Hepatocyte (in vitro differentiated cells): ENCODE results near the gene SNX17. TPM values are rescaled to one million over a fixed set of nuclear protein-coding genes. Genes with fewer than 3 reads are reported as not detected.
"Not testable (repeated sequence)": the region's sequence is repeated elsewhere in the genome, so short reads cannot be mapped to it uniquely, and the experiment has no call there.

Experiments
- DNase-seq: peaks from one replicate; pipeline ENCODE4 v3.0.0-alpha.2; 2016; ENCODE audit warnings: low spot score
- H2AFZ ChIP-seq: fragments of 200-600 bp; sonication (generic); 2 replicates; pipeline ENCODE4 v1.6.0; 2016; ENCODE audit warnings: antibody characterized with exemption, mild to moderate bottlenecking
- H3K27ac ChIP-seq: fragments of 200-600 bp; sonication (generic); 2 replicates; pipeline ENCODE4 v1.5.1; 2016; ENCODE audit warnings: mild to moderate bottlenecking
- H3K27me3 ChIP-seq: fragments of 200-600 bp; sonication (generic); 2 replicates; pipeline ENCODE4 v1.6.1; 2016
- H3K36me3 ChIP-seq: fragments of 200-600 bp; sonication (generic); replicated peaks from 2 replicates; pipeline ENCODE4 v1.5.1; 2016; ENCODE audit warnings: low read depth; ENCODE audit not compliant: insufficient read depth
- H3K4me1 ChIP-seq: fragments of 200-600 bp; sonication (generic); 2 replicates; pipeline ENCODE4 v1.5.1; 2016; ENCODE audit warnings: mild to moderate bottlenecking, moderate library complexity; ENCODE audit not compliant: insufficient read depth
- H3K4me2 ChIP-seq: fragments of 200-600 bp; sonication (generic); 2 replicates; pipeline ENCODE4 v1.6.0; 2016
- H3K4me3 ChIP-seq: fragments of 200-600 bp; sonication (generic); 2 replicates; pipeline ENCODE4 v1.5.1; 2016; ENCODE audit warnings: mild to moderate bottlenecking
- H3K79me2 ChIP-seq: fragments of 200-600 bp; sonication (generic); 2 replicates; pipeline ENCODE4 v1.6.0; 2017; ENCODE audit warnings: mild to moderate bottlenecking
- H3K9me2 ChIP-seq: fragments of 200-600 bp; sonication (generic); replicated peaks from 2 replicates; pipeline ENCODE4 v1.6.0; 2017; ENCODE audit warnings: mild to moderate bottlenecking; ENCODE audit not compliant: insufficient read depth
- H3K9me3 ChIP-seq: fragments of 200-600 bp; sonication (generic); 2 replicates; pipeline ENCODE4 v1.5.1; 2016; ENCODE audit warnings: low read depth, mild to moderate bottlenecking
- H4K20me1 ChIP-seq: fragments of 200-600 bp; sonication (generic); 2 replicates; pipeline ENCODE4 v1.6.0; 2016; ENCODE audit warnings: mild to moderate bottlenecking; ENCODE audit not compliant: insufficient read depth, poor library complexity, severe bottlenecking
- EZH2 ChIP-seq: fragments of 200-600 bp; sonication (generic); IDR thresholded peaks from 2 replicates; pipeline ENCODE4 v1.6.1; 2016; ENCODE audit warnings: antibody characterized with exemption, mild to moderate bottlenecking, borderline replicate concordance
- EZH2phosphoT487 ChIP-seq: fragments of 200-600 bp; sonication (generic); IDR thresholded peaks from one replicate; pipeline ENCODE4 v1.6.1; 2018; ENCODE audit warnings: antibody characterized with exemption, mild to moderate bottlenecking, low read depth, moderate library complexity; ENCODE audit not compliant: unreplicated experiment, severe bottlenecking
- WGBS: methylation state at CpG from one replicate; pipeline ENCODE4 v1.1.6; 2016; ENCODE audit warnings: low lambda C conversion rate; ENCODE audit errors: missing lambda C conversion rate; 5-methylcytosine and 5-hydroxymethylcytosine counted together
- polyA plus RNA-seq: library from polyadenylated mRNA; unstranded; fragments of >200 nt; fragmentation: Nextera tagmentation; extraction: Ambion mirVana; gene quantifications from 2 replicates; pipeline ENCODE4 v1.2.1, GENCODE V29; 2016
- total RNA-seq: library from RNA; depleted of rRNA; stranded (reverse); fragments of >200 nt; gene quantifications from 2 replicates; pipeline ENCODE4 v1.2.3, GENCODE V29; 2014
- TF ChIP-seq, protein P1 (sequence below): fragments of 200-600 bp; sonication (generic); IDR thresholded peaks from 2 replicates; pipeline ENCODE4 v1.5.1; 2016; ENCODE audit warnings: antibody characterized with exemption, mild to moderate bottlenecking; ENCODE audit not compliant: poor library complexity

SNX17 gene
- total and polyA plus RNA-seq, 2 experiments from 2014 or later = 81.8 to 109 TPM

DNA sequence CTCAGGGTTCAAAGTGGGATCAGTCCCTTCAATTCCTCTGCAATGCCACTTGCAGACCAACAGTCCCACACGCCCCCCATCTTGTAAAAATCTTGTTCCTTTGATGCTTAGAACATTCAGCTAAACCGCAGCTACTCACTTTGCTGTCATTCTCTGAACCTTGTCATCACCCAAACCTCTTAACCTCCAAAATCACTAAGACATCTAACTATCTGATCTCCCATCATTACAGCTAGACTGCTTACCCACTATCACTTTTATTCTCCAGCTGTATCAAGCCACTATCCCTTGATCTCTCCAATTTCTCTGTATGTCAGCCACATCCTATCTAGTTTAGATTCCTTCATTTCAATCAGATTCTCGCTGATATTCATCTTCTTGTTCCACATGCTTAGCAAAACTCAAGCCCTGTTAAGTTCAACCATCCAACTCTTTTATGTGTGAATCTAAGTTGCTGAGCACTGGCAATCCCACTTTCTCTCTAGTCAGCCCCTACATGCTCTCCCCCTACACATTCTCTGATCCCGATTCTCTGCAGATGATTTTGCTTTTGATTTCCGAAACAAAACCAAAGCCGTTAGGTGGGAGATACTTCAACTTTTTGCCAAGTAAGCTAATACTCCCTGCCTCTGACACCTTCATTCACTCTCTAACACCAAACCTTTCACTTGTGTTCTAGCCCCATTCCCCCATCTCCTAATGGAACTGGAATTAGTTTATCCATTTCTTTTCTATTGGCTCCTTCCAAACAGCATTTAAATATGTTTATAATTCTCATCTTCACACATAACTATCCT is 18.4 kb upstream of the SNX17 start:
- 96% methylated on average over 6 of the region's 6 CpGs for WGBS

GRCh38 chr2:27353386-27353761 is 17.0 kb upstream of the SNX17 start:
- peak overlapping the region; percentile 59 for H3K27ac ChIP-seq
- H2AFZ ChIP-seq, H3K36me3 ChIP-seq, DNase-seq, H3K4me3 ChIP-seq, H3K9me2 ChIP-seq, H3K9me3 ChIP-seq, H3K27me3 ChIP-seq, H4K20me1 ChIP-seq: not testable (repeated sequence)
- H3K4me2 ChIP-seq = peak overlapping the region; percentile 87
- peaks cover 88% of the 10 kb centered on the region for H3K79me2 ChIP-seq
- 98% methylated on average over 5 of the region's 5 CpGs for WGBS
- H3K4me1 ChIP-seq = peaks cover 24% of the 10 kb centered on the region

More for the DNA sequence above, 18.4 kb upstream of the SNX17 start:
- no peak for TF ChIP-seq EZH2phosphoT487
- no peak for TF ChIP-seq EZH2
- TF ChIP-seq, protein P1, sequence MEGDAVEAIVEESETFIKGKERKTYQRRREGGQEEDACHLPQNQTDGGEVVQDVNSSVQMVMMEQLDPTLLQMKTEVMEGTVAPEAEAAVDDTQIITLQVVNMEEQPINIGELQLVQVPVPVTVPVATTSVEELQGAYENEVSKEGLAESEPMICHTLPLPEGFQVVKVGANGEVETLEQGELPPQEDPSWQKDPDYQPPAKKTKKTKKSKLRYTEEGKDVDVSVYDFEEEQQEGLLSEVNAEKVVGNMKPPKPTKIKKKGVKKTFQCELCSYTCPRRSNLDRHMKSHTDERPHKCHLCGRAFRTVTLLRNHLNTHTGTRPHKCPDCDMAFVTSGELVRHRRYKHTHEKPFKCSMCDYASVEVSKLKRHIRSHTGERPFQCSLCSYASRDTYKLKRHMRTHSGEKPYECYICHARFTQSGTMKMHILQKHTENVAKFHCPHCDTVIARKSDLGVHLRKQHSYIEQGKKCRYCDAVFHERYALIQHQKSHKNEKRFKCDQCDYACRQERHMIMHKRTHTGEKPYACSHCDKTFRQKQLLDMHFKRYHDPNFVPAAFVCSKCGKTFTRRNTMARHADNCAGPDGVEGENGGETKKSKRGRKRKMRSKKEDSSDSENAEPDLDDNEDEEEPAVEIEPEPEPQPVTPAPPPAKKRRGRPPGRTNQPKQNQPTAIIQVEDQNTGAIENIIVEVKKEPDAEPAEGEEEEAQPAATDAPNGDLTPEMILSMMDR = no peak
- Histone ChIP-seq H3K27me3 (no peaks in the 10 kb centered on the region), H3K36me3 (no peaks in the 10 kb centered on the region), H3K4me3 (no peak overlapping the region), H3K4me1 (peaks cover 15% of the 10 kb centered on the region), H3K79me2 (peaks cover 91% of the 10 kb centered on the region), H2AFZ (no peak overlapping the region), H4K20me1 (peaks cover 14% of the 10 kb centered on the region), H3K9me3 (no peaks in the 10 kb centered on the region), H3K9me2 (no peaks in the 10 kb centered on the region), H3K4me2 (no peak overlapping the region), H3K27ac (no peak overlapping the region)
- DNase-seq = no peak

DNA sequence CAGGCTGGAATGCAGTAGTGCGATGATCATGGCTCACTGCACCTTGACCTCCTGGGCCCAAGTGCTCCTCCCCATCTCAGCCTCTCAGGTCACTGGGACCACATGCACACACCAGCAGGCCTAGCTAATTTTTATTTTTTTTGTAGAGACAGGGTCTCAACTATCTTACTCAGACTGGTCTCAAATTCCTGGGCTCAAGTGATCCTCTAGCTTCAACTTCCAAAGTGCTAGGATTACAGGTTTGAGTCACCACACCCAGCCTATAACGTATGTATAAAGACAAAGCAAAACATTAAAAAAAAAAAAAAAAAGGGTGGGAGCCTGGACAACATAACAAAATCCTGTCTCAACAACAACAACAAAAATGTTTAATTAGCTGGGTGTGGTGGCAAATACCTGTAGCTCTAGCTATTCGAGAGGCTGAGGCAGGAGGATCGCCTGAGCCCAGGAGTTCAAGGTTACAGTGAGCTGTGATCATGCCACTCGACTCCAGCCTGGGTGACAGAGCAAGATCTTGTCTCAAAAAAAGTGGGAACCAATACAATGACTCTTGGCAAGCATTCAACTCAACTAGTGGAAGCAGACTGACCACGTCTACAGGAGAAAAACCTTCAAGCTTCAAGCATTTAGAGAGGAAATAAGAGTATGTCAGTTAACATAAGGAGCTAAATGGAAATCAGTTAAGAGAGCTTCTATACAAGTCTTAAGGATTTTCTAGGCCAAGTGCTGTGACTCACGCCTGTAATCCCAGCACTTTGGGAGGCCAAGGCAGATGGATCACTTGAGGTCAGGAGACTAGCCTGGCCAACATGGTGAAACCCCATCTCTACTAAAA is 16.4 kb upstream of the SNX17 start:
- Histone ChIP-seq H3K27ac (peak overlapping the region; percentile 59), H3K36me3 (no peaks in the 10 kb centered on the region), H3K27me3 (no peaks in the 10 kb centered on the region), H3K4me3 (no peak overlapping the region), H4K20me1 (peaks cover 3% of the 10 kb centered on the region), H3K79me2 (peaks cover 86% of the 10 kb centered on the region), H3K4me2 (peak overlapping the region; percentile 87), H3K9me2 (no peaks in the 10 kb centered on the region), H2AFZ (no peak overlapping the region), H3K4me1 (peaks cover 25% of the 10 kb centered on the region), H3K9me3 (no peaks in the 10 kb centered on the region)
- TF ChIP-seq, protein P1 = no peak
- TF ChIP-seq EZH2 (no peak), EZH2phosphoT487 (no peak)
- WGBS = 73% methylated on average over 7 of the region's 7 CpGs
- no peak for DNase-seq

GRCh38 chr2:27354597-27354927 is 15.9 kb upstream of the SNX17 start:
- WGBS = 85% methylated on average over 7 of the region's 7 CpGs
- TF ChIP-seq, protein P1 = no peak
- TF ChIP-seq EZH2 (no peak), EZH2phosphoT487 (no peak)
- no peaks in the 10 kb centered on the region for H3K9me2 ChIP-seq
- no peaks in the 10 kb centered on the region for H3K36me3 ChIP-seq
- no peak overlapping the region for H2AFZ ChIP-seq
- peaks cover 81% of the 10 kb centered on the region for H3K79me2 ChIP-seq
- peaks cover 25% of the 10 kb centered on the region for H3K4me1 ChIP-seq
- H3K27me3 ChIP-seq = no peaks in the 10 kb centered on the region
- peak overlapping the region; percentile 87 for H3K4me2 ChIP-seq
- no peak overlapping the region for H3K27ac ChIP-seq
- no peak overlapping the region for H3K4me3 ChIP-seq
- H3K9me3 ChIP-seq = no peaks in the 10 kb centered on the region
- no peak for DNase-seq
- peaks cover 3% of the 10 kb centered on the region for H4K20me1 ChIP-seq
